T-helper 2 cell (primary cell): ENCODE measurements around the gene KHK.

Experiments
- DNase-seq, 5 experiments: peaks; one replicate each; pipeline versions ENCODE4 v3.0.0 to v3.0.0-alpha.2; 2012 to 2022
- total RNA-seq, 2 donors: gene quantifications; one replicate each; lab custom pipeline; 2026; lab: John Stamatoyannopoulos, UW

The KHK gene
- 2.2 to 4.4 reads per million in 2 donors for total RNA-seq

GRCh38 chr2:27086724-27087593 lies at the start of gene KHK:
TSS of gene KHK (plus strand) at chr2:27086772. CDS start at chr2:27087260, 488 bp downstream.
- DNase-seq: no peak

- DNase-seq: no peak
Measured at GRCh38 chr2:27038012-27038411, 48.6 kb upstream of the KHK start.

GRCh38 chr2:27038631-27039339 lies 47.8 kb upstream of the KHK start:
- DNase-seq: no peak

GRCh38 chr2:27039426-27039825 lies 47.1 kb upstream of the KHK start:
- no peak for DNase-seq

- DNase-seq: no peak
Measured at GRCh38 chr2:27039871-27040270, 46.7 kb upstream of the KHK start.

- DNase-seq: no peak
Measured at GRCh38 chr2:27040282-27040681, 46.3 kb upstream of the KHK start.

- DNase-seq: no peak
Measured at GRCh38 chr2:27041752-27042151, 44.8 kb upstream of the KHK start.

GRCh38 chr2:27042159-27042661 lies 44.4 kb upstream of the KHK start:
- DNase-seq: no peak

- no peak for DNase-seq
Measured at GRCh38 chr2:27042985-27043634, 43.5 kb upstream of the KHK start.

- peak; percentile 39 to 67 (median 58) for DNase-seq
Measured at GRCh38 chr2:27049422-27050280, 36.9 kb upstream of the KHK start.

- DNase-seq: peak; percentile 68 to 91 (median 85)
Measured at GRCh38 chr2:27050281-27050995, 36.1 kb upstream of the KHK start.

- peak; percentile 86 to 97 (median 94) for DNase-seq
Measured at GRCh38 chr2:27050996-27051901, 35.3 kb upstream of the KHK start, which contains the start of gene AGBL5. TSS of gene AGBL5 (plus strand) at chr2:27051668. CDS start at chr2:27052959, 1,291 bp downstream.

- DNase-seq: peak in 3 of 5 experiments; percentile 14 to 49 (median 33)
Measured at GRCh38 chr2:27051902-27052645, 34.5 kb upstream of the KHK start.

- no peak for DNase-seq
Measured at GRCh38 chr2:27053321-27053720, 33.3 kb upstream of the KHK start.

- DNase-seq: no peak
Measured at GRCh38 chr2:27053776-27054175, 32.8 kb upstream of the KHK start.

GRCh38 chr2:27054721-27055120 lies 31.9 kb upstream of the KHK start:
- DNase-seq: no peak

- DNase-seq: no peak
Measured at GRCh38 chr2:27057184-27057583, 29.4 kb upstream of the KHK start.

GRCh38 chr2:27058210-27058609 lies 28.4 kb upstream of the KHK start:
- DNase-seq: no peak

- DNase-seq: no peak
Measured at GRCh38 chr2:27059141-27059820, 27.3 kb upstream of the KHK start.
